OCI-LY1 (cell line): ENCODE measurements around the gene PDE6B.

ENCODE experiments used
- EZH2 ChIP-seq: fragments of 200-600 bp; sonication (generic), shearing (Covaris generic); IDR thresholded peaks from 2 replicates; pipeline ENCODE4 v1.8.0; 2017; ENCODE audit warnings: borderline replicate concordance, mixed run types, mild to moderate bottlenecking, antibody characterized with exemption, low read length, moderate library complexity, mixed read lengths
- TF ChIP-seq, protein P1 (sequence below): fragments of 200-600 bp; sonication (generic), shearing (Covaris generic); IDR thresholded peaks from 2 replicates; pipeline ENCODE4 v1.5.1; 2017; ENCODE audit warnings: mild to moderate bottlenecking, antibody characterized with exemption, low read length, moderate library complexity, mixed read lengths

DNA sequence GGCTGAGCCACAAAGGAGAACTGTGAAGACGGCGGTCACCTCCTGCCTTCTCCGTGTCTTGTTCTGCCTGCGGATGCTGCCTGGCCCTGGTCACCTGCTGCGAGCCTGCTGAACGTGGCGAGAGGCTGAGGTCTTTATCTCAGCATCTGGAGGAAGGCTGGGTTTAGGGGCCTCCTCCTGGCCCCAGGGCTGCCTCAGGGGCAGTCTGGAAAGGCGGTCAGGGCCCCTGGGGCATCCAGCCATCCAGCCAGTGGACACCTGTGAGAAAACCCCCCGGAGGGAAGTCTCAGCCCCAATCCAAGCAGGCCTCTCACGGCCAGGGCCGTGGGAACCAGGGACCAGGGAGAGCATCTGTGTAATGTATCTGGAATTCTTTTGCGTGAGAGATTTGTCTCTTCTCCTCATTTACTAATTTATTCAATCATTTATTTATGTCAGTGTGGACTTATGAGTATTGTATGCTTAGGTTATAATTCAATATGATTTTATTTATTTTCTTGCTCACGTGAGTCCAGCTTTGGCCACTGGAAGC, 11.3 kb downstream of the PDE6B start:
- TF ChIP-seq, protein P1, sequence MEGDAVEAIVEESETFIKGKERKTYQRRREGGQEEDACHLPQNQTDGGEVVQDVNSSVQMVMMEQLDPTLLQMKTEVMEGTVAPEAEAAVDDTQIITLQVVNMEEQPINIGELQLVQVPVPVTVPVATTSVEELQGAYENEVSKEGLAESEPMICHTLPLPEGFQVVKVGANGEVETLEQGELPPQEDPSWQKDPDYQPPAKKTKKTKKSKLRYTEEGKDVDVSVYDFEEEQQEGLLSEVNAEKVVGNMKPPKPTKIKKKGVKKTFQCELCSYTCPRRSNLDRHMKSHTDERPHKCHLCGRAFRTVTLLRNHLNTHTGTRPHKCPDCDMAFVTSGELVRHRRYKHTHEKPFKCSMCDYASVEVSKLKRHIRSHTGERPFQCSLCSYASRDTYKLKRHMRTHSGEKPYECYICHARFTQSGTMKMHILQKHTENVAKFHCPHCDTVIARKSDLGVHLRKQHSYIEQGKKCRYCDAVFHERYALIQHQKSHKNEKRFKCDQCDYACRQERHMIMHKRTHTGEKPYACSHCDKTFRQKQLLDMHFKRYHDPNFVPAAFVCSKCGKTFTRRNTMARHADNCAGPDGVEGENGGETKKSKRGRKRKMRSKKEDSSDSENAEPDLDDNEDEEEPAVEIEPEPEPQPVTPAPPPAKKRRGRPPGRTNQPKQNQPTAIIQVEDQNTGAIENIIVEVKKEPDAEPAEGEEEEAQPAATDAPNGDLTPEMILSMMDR = no peak
- TF ChIP-seq EZH2 = no peak
